Endodermal cell (in vitro differentiated cells): Measurements from ENCODE around the gene SLC25A40. TPM values are rescaled to one million over a fixed set of nuclear protein-coding genes. Genes with fewer than 3 reads are reported as not detected.

ENCODE experiments used
- DNase-seq: peaks from one replicate; pipeline ENCODE4 v3.0.0-alpha.2; 2017
- H3K27ac ChIP-seq: 2 replicates; pipeline ENCODE4 v1.5.1; 2013; ENCODE audit warnings: mild to moderate bottlenecking, low read depth, low read length, moderate library complexity
- H3K27me3 ChIP-seq: 2 replicates; pipeline ENCODE4 v1.6.1; 2013; ENCODE audit warnings: mild to moderate bottlenecking, low read length, moderate library complexity; ENCODE audit not compliant: insufficient read depth, control insufficient read depth, poor library complexity, severe bottlenecking
- H3K36me3 ChIP-seq: 2 replicates; pipeline ENCODE4 v1.7.0; 2013; ENCODE audit warnings: mild to moderate bottlenecking, low read length, moderate library complexity; ENCODE audit not compliant: control insufficient read depth, insufficient read depth
- H3K4me1 ChIP-seq: one replicate; pipeline ENCODE4 v1.7.0; 2013; ENCODE audit warnings: low read length; ENCODE audit not compliant: control insufficient read depth, insufficient read depth
- H3K4me3 ChIP-seq: 2 replicates; pipeline ENCODE4 v1.5.1; 2013; ENCODE audit warnings: mild to moderate bottlenecking, low read length, moderate library complexity
- H3K9ac ChIP-seq: 2 replicates; pipeline ENCODE4 v1.6.1; 2013; ENCODE audit warnings: mild to moderate bottlenecking, low read length, moderate library complexity; ENCODE audit not compliant: poor library complexity, severe bottlenecking; ENCODE audit errors: extremely low read depth
- H3K9me3 ChIP-seq: 2 replicates; pipeline ENCODE4 v1.6.1; 2013; ENCODE audit warnings: mild to moderate bottlenecking, low read length, moderate library complexity; ENCODE audit not compliant: control insufficient read depth
- H3K27ac Mint-ChIP-seq: 2 replicates; pipeline ENCODE4 v1.8.0; 2020; ENCODE audit warnings: mixed read lengths
- H3K27me3 Mint-ChIP-seq: 2 replicates; pipeline ENCODE4 v1.8.0; 2021; ENCODE audit warnings: mild to moderate bottlenecking, mixed read lengths; ENCODE audit not compliant: insufficient read depth
- H3K36me3 Mint-ChIP-seq: 2 replicates; pipeline ENCODE4 v1.8.0; 2020; ENCODE audit warnings: low read depth, mixed read lengths
- H3K4me1 Mint-ChIP-seq: 2 replicates; pipeline ENCODE4 v1.8.0; 2020; ENCODE audit warnings: mixed read lengths
- H3K4me3 Mint-ChIP-seq: 2 replicates; pipeline ENCODE4 v1.8.0; 2020; ENCODE audit warnings: mild to moderate bottlenecking, moderate library complexity, mixed read lengths
- H3K9me3 Mint-ChIP-seq: 2 replicates; pipeline ENCODE4 v1.8.0; 2020; ENCODE audit warnings: mild to moderate bottlenecking, mixed read lengths
- CTCF ChIP-seq: fragments of 200-600 bp; sonication (generic); conservative IDR thresholded peaks from 2 replicates; pipeline ENCODE4 v1.5.0; 2021; ENCODE audit warnings: antibody characterized with exemption, mild to moderate bottlenecking
- WGBS, 2 experiments: methylation state at CpG; one replicate each; pipeline versions ENCODE4 v1.1.5 to v1.1.7; 2013; ENCODE audit warnings: missing lambda C conversion rate in 2 of 2, mixed read lengths in 1 of 2; ENCODE audit not compliant: insufficient coverage in 1 of 2, insufficient read length in 1 of 2; 5-methylcytosine and 5-hydroxymethylcytosine counted together
- total RNA-seq, 2 donors: library from RNA; stranded (reverse); fragmentation: NEBNext Ultra II Directional in 1 of 2; extraction: Animal tissue kit (Norgen Biotek cat#: 25700) in 1 of 2; gene quantifications; 2 replicates in 1 of 2; 3 replicates in 1 of 2; pipeline ENCODE4 v1.2.1, GENCODE V29; 2021

Gene SLC25A40
- total RNA-seq, 2 donors from 2014 or later: 20.9 to 32.6 TPM

GRCh38 chr7:87895363-87895762 is 19.2 kb upstream of the SLC25A40 start:
- H3K9me3 Mint-ChIP-seq: no peaks in the 10 kb centered on the region
- H3K4me3 ChIP-seq: no peak overlapping the region
- H3K27me3 ChIP-seq: no peaks in the 10 kb centered on the region
- no peaks in the 10 kb centered on the region for H3K27me3 Mint-ChIP-seq
- H3K4me3 Mint-ChIP-seq: no peak overlapping the region
- peaks cover 66% of the 10 kb centered on the region for H3K36me3 Mint-ChIP-seq
- no peak for DNase-seq
- WGBS, 2 experiments: 99 to 100% methylated on average over 2 of the region's 2 CpGs
- H3K9me3 ChIP-seq: no peaks in the 10 kb centered on the region
- H3K27ac Mint-ChIP-seq: no peak overlapping the region
- no peak for TF ChIP-seq CTCF
- no peaks in the 10 kb centered on the region for H3K4me1 ChIP-seq
- H3K27ac ChIP-seq: no peak overlapping the region
- no peaks in the 10 kb centered on the region for H3K4me1 Mint-ChIP-seq
- peaks cover 92% of the 10 kb centered on the region for H3K36me3 ChIP-seq
- no peak overlapping the region for H3K9ac ChIP-seq

GRCh38 chr7:87886875-87887274 is 10.7 kb upstream of the SLC25A40 start:
- H3K9ac ChIP-seq: no peak overlapping the region
- H3K36me3 ChIP-seq: peaks cover 85% of the 10 kb centered on the region
- H3K4me3 ChIP-seq: no peak overlapping the region
- no peaks in the 10 kb centered on the region for H3K4me1 Mint-ChIP-seq
- no peak overlapping the region for H3K27ac ChIP-seq
- DNase-seq: no peak
- H3K27me3 ChIP-seq: no peaks in the 10 kb centered on the region
- H3K27ac Mint-ChIP-seq: no peak overlapping the region
- peaks cover 47% of the 10 kb centered on the region for H3K36me3 Mint-ChIP-seq
- H3K9me3 Mint-ChIP-seq: no peaks in the 10 kb centered on the region
- H3K4me3 Mint-ChIP-seq: no peak overlapping the region
- no peaks in the 10 kb centered on the region for H3K9me3 ChIP-seq
- H3K4me1 ChIP-seq: no peaks in the 10 kb centered on the region
- no peaks in the 10 kb centered on the region for H3K27me3 Mint-ChIP-seq
- peak; percentile 73 for TF ChIP-seq CTCF

GRCh38 chr7:87885018-87885417 is 8.9 kb upstream of the SLC25A40 start:
- Mint-ChIP-seq H3K4me3 (no peak overlapping the region), H3K9me3 (no peaks in the 10 kb centered on the region), H3K27ac (no peak overlapping the region), H3K4me1 (no peaks in the 10 kb centered on the region), H3K36me3 (peaks cover 51% of the 10 kb centered on the region), H3K27me3 (no peaks in the 10 kb centered on the region)
- Histone ChIP-seq H3K36me3 (peaks cover 76% of the 10 kb centered on the region), H3K9me3 (no peaks in the 10 kb centered on the region), H3K4me3 (no peak overlapping the region), H3K4me1 (no peaks in the 10 kb centered on the region), H3K27me3 (no peaks in the 10 kb centered on the region), H3K27ac (no peak overlapping the region), H3K9ac (no peak overlapping the region)
- no peak for DNase-seq
- WGBS, 2 experiments: 94 to 100% methylated on average over 1 to 2 of the region's 2 CpGs
- TF ChIP-seq CTCF: no peak
